22Rv1 (cell line): Measurements from ENCODE around the gene SSC4D.

Source experiments
- CTCF ChIP-seq: fragments of 450-650 bp; IDR thresholded peaks from 2 replicates; pipeline ENCODE4 v1.5.1; 2017; ENCODE audit warnings: mild to moderate bottlenecking
- ZFX ChIP-seq: fragments of 450-650 bp; IDR thresholded peaks from 2 replicates; pipeline ENCODE4 v1.6.1; 2017; ENCODE audit warnings: antibody characterized with exemption, borderline replicate concordance

GRCh38 chr7:76346097-76346496 lies 63.4 kb downstream of the SSC4D start:
- TF ChIP-seq CTCF, result no peak
- TF ChIP-seq ZFX, result no peak
